Fibroblast of peridontal ligament (primary cell): ENCODE measurements around the gene FBN1.

Experiments
- DNase-seq: peaks from one replicate; pipeline ENCODE4 v3.0.0-alpha.2; 2010; ENCODE audit errors: extremely low read depth

The FBN1 gene

DNA sequence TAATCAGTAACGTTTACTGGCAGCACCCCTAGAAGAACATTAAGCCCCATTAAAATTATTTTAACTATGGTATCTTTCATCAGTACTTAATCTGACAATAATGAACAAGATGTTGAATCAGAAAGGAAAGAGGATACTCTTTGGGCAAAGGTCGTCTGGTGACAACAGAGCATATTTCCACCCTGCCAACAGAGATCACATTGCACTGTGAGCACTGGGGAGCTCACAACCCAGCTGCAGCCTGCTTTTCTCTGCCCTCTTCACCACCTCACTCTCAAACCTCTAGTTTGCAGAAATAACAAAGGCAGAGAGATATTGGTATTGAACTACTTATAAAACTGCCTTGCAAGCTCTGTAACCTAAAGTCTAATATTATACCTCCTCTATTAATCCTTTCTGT is 130.0 kb downstream of the FBN1 start:
- DNase-seq: no peak

DNA sequence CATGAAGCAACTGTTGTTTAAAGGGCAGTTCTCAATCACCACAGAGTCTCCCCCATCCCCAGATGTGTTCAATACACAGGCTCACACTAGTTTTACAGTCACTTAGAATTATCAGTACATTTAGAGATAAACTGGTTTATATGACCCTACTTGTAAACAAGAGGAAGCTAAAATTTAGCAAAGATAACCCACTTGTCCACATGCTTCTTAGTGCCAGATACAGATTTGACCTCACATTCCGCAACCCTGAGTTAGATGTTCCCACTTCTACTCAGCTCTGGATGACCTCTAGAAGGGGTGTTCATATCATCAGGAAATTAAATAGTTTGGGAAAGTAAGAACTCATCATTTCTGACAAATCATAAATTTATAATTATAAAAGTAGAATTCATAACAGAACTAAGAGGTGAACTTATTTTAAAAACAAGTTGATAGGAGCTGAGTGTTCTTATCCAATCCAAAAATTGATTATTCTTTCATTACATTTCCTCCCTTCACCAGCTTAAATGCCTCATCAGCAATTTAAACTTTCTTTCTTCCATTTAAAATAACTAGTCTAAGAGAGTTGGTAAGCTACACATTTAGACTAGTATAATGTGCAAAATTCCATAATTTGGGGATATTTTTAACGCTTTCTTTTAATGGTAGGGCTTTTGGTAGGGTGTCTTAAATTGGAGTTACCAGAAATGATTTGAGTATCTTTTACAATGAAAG is 131.2 kb downstream of the FBN1 start:
- DNase-seq: no peak

DNA sequence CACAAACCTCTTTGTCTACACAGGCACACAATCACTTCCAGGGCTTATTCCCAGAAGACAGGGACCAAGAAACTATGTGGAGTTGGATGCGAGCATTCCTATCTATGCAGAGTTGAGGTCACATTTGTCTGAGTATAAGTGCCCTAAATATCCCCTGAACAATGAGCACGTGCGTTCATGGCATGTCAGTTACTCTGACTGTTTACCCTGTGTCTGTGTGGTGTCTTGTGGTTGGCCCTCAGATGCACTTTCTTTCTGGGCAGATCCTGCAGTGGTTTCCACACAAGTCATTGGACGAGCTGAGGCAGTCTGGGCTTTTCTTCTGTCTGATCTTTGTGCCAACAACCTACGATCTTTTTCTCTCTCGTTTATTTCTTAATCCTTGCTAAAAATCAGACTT is 134.5 kb downstream of the FBN1 start:
- peak; percentile 80 for DNase-seq

DNA sequence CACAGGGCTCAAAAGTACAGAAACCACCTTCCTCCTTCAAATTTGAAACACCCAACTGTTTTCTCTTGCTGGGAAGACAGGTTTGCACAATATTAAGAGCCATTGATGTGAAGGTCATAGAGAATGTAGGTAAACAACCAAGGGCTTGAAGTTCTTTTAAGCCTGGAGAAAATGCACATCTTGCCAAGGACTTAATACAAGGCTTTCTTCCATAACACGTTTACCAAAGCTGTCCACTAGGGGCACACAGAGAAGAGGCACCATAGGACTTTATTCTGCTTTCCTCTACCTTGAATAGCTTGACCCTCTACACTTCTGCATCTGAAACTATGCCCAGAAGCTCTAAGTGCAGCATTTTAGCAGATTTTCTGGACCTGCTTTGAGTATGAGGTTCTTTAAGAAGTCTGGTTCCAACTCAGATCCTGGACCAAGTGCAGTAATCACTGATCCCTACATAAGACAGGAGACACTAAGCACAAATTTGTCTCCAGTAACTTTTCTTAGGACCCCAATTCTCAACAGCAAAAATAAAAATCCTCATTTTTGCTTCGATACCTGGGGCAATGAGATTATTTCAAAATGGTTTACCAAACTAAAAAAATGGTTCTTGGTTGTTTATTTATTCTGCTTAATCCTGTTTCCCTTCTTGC is 138.0 kb downstream of the FBN1 start:
- DNase-seq: peak; percentile 70

DNA sequence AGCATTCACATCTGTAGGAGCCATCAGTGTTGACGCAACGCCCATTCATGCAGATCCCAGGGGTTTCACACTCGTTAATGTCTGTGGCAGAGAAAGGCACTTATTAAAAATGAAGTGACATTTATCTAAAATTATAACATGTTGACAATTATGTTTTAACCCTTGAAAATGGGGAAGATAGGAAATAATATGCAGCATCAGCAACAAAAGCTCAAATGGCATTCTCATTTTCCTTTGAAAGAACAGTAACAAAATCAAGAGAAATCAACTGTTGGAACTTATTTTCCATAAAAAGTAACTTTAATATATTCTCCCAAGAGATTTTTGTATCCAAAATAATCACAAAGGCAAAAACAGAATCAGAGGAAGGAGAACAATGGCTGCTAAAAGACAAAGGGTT is 140.4 kb downstream of the FBN1 start:
- DNase-seq: no peak

DNA sequence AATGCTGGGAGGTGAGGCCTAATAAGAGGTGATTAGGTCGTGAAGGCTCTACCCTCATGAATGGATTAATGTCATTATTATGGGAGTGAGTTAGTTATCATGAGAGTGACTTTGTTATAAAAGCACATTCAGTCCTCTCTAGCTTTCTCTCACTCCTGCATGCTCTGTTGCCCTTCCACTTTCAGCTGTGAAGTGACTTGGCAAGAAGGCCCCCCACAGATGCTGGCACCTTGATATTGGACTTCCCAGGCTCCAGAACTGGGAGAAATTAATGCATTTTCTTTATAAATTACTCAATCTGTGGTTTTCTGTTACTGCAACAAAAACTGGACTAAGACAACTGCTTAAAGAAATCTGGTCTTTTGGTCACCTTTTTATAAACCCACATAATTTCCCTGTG is 144.3 kb downstream of the FBN1 start:
- DNase-seq: no peak

DNA sequence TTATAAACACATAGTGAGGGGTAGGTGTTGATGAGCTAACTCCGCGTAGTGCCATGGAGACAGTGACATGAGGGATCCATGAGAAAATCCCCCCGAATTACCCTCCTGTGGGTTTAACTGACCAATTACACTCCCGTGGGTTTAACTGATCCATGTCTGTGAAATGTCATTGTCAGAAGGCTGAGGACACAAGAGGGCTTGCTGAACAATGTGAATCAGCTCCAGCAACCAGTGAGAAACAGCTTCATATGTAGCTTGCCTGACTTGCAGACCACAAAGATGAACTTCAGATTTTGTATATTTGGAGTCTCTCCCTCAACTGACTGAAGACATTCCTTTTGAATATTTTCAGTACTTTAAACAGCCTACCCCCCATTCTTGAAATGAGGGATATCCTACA is 144.9 kb downstream of the FBN1 start:
- peak; percentile 81 for DNase-seq

DNA sequence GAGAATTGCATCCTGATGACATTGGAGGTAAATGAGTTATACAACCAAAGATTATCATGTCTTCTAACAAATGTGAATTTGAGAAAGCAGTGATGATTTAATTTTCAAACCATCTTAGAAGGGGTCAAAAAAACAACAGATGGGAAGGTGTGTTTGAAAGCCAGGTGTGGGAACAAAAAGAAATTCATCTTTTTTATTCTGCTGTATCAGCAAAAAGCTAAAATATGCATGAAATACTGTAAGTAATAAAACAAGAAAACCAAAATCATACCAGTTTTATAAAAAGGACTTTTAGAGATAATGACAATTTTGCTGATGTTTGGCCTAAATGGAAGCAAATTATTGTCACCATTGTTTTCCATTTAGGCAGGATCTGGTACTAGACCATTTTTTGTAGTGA is 145.5 kb downstream of the FBN1 start:
- DNase-seq: no peak

DNA sequence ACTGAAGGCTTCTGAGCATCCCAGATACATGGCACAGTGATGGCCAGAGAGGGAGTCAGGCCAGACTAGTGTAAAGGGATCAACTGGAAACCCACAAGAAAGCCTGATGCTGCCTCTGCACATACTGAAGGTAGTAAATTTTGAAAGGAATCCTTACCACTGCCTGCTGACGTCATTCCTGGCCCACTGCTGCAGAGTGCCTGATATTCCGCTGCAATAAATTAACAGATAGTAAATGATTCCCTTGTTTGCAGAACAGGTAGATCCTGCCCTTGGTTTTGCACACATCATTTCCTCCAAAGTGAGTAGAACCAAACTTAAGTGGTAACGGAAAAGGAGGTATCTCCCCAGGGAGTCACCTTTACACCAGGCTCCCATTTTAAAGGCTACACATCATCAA is 146.7 kb downstream of the FBN1 start:
- no peak for DNase-seq

DNA sequence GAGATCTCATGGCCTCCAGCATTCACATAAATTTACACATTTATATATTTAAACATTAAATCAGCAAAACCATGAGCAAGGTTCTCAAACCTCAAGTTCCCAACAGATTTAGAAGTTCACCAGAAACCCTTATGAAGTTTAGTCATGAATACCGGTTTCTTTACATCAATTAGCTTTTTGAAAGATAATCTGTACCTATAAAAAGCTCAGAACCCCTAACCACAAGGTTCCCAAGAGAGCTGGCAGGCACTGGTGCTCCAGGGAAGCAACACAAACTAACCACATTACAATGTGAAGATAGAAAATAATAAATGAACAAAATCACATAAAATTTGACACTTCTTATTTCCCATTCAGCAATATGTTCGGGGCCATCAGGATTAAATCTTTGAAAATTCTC is 150.9 kb downstream of the FBN1 start:
- peak; percentile 47 for DNase-seq

DNA sequence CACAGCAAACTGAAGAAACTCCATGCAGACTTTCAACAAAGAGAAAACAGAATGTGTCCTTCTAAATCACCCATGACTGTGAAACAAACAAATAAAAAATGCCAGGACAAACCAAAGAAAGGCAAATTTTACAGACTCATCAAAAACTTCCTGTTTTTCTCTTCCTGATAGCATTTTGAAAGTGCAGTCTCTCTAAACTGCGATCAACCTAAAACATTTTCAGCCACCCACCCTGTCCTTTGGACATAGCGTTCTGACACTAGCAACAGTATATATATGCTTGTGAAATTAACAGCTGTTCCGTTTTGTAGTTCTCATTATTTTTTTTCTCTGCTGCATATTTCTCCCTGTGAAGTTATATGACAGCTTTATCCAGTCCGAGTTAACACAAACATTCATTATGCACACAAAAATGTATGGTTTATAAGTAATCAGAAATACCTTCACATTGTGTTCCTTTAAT is 151.7 kb downstream of the FBN1 start:
- DNase-seq: no peak

DNA sequence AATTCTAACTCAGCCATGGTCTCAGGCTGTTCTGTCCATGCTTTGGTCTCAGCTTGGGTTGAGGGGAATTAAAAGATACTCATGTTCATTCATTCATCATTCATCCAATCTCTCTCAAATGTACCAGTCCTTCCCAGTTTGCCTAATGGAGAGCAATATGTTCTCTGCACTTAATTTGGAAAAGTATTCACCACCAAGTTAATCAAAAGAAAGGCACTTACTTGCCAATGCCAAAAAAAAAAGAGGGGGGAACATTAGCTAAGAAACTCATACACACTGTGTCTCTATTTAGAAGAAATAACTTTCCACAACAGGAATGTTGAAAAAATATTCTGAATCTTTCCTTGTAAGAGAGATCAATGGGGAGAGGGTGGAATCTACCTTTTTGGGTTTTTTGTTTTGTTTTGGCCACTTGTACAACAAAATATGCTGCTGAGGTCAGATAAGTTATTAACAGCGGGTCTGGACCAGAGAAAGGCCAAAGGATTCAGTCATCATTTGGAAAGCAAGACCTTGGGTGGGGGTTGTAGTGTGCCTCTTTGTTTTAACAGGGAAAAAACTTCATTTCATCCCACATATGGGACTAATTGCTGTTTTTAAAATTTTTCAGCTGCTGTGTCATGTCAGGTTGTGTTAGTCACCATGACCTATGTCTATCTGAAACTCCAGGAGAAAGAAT is 152.3 kb downstream of the FBN1 start:
- DNase-seq: peak; percentile 97

DNA sequence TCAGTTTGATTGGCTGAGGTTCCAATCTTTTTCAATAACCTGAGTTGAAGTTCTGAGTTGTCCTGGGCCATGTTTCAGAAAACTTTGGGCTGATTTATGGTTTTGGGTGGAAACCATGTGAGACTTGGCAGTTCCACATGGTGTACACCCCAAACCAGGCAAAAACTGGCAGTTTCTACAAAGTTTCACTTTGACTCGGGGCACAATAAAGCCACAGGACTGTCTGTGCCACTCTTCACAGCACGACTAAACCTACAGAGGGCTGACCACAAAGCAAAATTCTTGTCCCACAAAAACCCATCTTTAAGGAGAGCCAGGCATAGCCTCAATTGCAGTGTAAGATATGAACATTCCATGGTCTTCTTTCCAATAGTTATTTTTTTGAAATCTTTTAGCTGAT is 159.3 kb downstream of the FBN1 start:
- peak; percentile 52 for DNase-seq

DNA sequence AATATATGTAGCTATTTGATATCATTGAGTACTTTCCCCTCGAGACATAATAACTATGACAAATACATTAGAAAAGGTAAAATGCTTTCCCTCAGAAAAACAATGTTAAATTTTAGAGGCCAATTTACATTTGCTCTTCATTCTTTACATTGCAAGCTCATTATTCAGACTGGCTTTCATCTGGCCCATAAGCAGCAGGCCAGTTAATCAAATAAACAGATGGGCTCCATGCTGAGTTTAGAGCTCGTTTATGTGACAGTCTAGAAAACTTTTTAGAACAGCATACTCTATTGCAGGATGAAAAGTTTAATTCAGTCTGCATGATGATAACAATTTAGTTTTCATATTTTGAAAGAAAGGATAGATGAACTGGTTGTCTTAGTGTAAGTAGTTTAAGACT is 163.7 kb downstream of the FBN1 start:
- peak; percentile 54 for DNase-seq

DNA sequence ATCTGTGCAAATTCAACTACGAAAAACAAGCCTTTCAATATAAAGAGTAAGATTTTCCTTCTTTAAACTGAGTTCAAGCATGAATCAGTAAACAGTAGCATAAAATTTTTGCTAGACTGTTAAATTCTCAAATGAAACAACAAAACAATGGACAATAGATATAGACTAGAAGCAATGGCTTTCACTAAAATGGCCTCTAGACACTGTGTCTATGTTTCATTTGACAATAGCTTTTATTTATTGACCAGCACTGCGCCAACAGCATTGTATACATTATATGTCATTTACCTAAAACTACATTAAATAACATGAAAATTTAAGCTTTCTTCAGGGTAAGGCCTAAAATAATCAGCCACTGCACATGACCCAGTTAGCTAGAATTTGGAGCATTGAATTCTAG is 165.8 kb downstream of the FBN1 start:
- no peak for DNase-seq

DNA sequence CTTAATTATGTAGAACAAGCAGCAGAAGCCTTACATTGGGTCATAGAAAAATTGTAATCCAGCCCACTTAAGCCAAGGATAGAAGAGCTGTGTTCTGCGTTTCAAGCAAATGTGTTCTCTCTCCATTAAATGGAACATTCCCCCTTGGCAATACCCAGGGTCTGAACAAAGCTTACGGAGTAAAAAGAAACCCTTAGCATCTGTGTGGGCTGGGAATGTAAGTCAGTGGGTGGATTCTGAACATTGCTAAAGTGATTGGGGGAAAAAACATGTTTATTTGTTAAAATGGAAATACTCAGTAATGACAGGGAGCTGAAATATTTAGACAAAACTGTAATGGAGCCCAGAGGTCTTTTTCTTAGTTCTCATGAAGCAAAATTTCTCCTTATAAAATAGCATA is 166.9 kb downstream of the FBN1 start:
- DNase-seq: no peak

DNA sequence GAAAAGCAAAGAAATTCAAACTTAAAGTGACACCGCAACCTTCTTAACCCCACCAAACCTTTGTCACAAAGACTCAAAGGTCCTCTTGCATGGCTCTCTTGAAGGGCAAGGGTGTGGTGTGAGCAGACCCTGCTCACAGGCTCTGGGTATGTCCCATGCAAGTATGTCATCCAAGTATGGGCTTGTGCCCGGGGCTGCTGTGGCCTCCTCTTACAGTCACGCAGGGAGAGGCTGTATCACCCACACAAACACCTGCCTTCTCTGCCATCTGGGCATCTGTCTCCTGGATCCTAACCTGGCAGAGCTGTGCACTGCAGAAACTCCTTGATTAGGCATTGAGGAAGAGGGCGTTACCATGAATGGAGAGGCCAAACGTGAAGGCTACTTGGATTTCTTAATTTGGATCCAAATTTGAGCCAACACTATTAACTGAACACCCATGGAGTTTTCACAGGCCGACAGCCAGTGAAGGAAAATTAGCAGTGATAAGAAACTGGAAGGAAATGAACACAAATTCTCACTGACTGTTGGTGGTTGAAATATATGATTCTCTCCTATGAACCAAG is 167.6 kb downstream of the FBN1 start:
- no peak for DNase-seq

DNA sequence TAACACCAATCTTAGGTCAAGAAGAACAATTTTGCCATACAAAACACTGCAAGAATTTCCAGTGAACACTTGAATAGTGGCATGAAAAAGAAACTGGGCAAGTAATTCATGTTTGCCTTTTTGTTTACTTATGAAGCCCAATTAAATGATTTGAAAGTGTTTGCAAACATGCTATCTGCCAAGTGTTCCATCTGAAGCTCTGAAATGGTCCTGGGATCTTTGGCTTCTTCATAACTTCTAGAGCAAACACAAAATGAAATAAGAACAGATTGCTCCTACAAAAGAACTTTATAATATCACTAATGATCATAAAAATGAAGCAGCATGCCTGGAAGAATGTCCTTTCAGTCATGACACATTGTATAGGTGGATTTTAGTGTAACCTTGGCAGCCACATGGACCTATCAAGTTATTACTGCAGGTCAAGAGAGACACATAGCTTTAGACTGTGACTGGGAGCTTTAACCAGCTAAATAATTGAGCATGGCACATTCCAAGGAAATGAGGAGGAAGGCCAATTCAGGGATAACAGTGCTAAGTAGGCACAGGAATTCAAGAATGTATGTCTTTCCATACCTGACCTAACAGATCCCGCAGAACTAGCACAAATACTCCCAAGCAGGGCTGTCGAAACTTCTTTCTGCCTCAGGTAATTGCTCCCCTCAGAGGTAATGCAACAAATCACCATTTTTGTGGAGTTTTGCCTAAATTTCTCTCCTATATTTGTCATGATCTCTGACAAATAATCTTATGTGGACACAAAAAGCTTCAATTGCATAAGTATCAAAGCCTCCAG is 169.7 kb downstream of the FBN1 start:
- DNase-seq: no peak

DNA sequence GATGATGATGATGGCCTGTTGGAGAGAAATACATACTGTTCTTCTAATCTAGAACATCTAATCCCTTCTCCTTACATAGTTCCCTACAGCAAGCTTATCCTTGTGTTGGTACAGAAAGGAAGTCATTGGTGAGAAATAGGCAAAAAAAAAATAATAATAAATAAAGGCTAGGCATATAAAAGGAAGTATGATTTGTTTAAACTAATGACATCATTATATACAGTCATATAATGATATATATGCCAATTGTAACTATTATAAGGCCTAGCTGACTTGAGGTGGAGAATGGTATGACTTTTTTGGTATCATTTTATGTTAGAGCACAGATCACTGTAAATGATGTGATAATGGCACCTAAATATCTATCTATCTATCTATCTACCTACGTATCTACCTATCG is 171.8 kb downstream of the FBN1 start:
- DNase-seq: no peak

DNA sequence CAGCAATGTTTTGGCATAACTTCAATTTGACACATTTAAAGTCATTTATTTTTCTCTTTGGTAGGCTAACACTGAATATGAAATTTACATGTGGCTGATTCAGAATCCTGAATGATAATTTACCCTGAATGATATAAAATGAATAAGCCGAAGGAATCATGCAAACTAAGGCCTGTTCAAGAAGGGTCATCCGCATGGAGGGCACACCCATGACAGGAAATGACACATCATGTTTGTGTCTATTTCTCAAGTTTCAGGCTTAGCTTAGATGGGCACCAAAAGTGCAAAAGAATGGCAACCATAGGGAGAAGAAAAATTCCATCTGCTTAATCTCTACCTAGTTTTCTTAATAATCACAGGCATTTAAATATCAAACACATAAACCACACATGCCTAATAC is 172.8 kb downstream of the FBN1 start:
- peak; percentile 52 for DNase-seq

DNA sequence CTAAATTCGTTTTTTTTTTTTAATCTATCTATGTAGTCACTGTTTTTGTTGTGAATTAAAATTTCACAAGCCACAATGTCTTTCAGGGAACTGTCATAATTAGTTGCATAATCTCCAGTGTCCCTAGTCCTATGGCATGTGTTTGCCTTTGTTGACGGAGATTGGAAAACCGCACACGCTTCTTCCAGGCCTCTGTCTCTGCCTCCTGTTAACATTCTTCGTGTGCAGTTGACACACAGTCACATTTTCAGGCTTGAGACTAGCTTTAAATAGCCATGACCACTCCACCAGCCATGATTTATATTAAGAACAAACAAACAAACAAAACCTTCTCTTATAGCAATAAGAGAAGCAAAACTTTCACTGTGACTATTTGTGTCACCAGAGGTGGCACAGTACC is 174.4 kb downstream of the FBN1 start:
- DNase-seq: no peak

DNA sequence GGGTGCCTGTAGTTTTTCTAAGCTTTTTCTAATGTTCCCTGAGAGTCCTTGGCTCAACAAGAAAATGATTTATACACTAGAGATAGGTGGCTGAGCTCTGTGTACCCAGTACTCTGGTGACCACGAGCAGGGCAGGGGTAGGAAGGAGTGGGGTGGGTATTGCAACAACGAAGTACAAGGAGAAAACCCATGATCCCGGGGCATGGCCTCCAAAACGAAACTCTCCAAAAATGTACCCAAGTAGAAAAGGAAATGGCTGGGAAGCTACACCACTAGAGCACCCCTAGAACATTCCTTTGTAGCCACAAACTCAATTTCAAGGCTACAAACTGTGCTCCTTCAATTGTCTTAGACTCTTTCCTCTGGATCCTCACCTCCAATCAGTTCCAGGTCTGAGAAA is 175.4 kb downstream of the FBN1 start:
- no peak for DNase-seq
